Fibroblast of skin of left quadriceps (primary cell): Measurements from ENCODE around the gene OXNAD1.

Experiments
- DNase-seq, 2 experiments: peaks; one replicate each; pipeline ENCODE4 v3.0.0-alpha.2; 2013; ENCODE audit warnings: low read depth in 2 of 2

The OXNAD1 gene

GRCh38 chr3:16329036-16329825 lies 64.2 kb downstream of the OXNAD1 start:
- DNase-seq: no peak

GRCh38 chr3:16329826-16330129 lies 64.8 kb downstream of the OXNAD1 start:
- DNase-seq: no peak

- no peak for DNase-seq
These were observed 65.3 kb downstream of the OXNAD1 start for GRCh38 chr3:16330351-16330750.

- no peak for DNase-seq
These were observed 66.4 kb downstream of the OXNAD1 start for GRCh38 chr3:16331319-16331883.

GRCh38 chr3:16332904-16333426 lies 68.0 kb downstream of the OXNAD1 start:
- DNase-seq: peak; percentile 55 to 63

- DNase-seq: peak; percentile 89 to 90
These were observed 69.9 kb downstream of the OXNAD1 start for GRCh38 chr3:16334909-16335308.

- no peak for DNase-seq
These were observed 70.3 kb downstream of the OXNAD1 start for GRCh38 chr3:16335333-16335732.

- no peak for DNase-seq
These were observed 71.0 kb downstream of the OXNAD1 start for GRCh38 chr3:16335772-16336645.

GRCh38 chr3:16336825-16337224 lies 71.8 kb downstream of the OXNAD1 start:
- DNase-seq: no peak

- no peak for DNase-seq
These were observed 73.0 kb downstream of the OXNAD1 start for GRCh38 chr3:16337856-16338540.

- peak; percentile 93 for DNase-seq
These were observed 74.0 kb downstream of the OXNAD1 start for GRCh38 chr3:16338999-16339398.

- no peak for DNase-seq
These were observed 78.1 kb downstream of the OXNAD1 start for GRCh38 chr3:16343101-16343500.

GRCh38 chr3:16346413-16347081 lies 81.5 kb downstream of the OXNAD1 start:
- no peak for DNase-seq

- DNase-seq: no peak
These were observed 82.5 kb downstream of the OXNAD1 start for GRCh38 chr3:16347548-16347947.

GRCh38 chr3:16349986-16350596 lies 85.1 kb downstream of the OXNAD1 start:
- peak; percentile 62 to 67 for DNase-seq

- no peak for DNase-seq
These were observed 85.7 kb downstream of the OXNAD1 start for GRCh38 chr3:16350597-16351318.

- DNase-seq: no peak
These were observed 87.4 kb downstream of the OXNAD1 start for GRCh38 chr3:16352428-16352827.

- no peak for DNase-seq
These were observed 89.3 kb downstream of the OXNAD1 start for GRCh38 chr3:16354291-16354690.
